Left renal pelvis (tissue), 4 donors: ENCODE results near the gene RAMP1. TPM values are rescaled to one million over a fixed set of nuclear protein-coding genes. Genes with fewer than 3 reads are reported as not detected.
"Not testable (repeated sequence)": the region's sequence is repeated elsewhere in the genome, so short reads cannot be mapped to it uniquely, and the experiment has no call there.

Experiments
- DNase-seq, 4 donors: peaks; one replicate each; pipeline ENCODE4 v3.0.0-alpha.2; 2013; ENCODE audit warnings: low read depth in 4 of 4, low spot score in 3 of 4
- polyA plus RNA-seq, 4 donors: library from polyadenylated mRNA; unstranded; fragments of 120-200 nt; gene quantifications; one replicate each; pipeline ENCODE4 v1.2.1, GENCODE V29; 2013; ENCODE audit not compliant: insufficient read length in 4 of 4

RAMP1 gene
- polyA plus RNA-seq, 4 donors = 3.2 to 9.3 (median 6.1) TPM

DNA sequence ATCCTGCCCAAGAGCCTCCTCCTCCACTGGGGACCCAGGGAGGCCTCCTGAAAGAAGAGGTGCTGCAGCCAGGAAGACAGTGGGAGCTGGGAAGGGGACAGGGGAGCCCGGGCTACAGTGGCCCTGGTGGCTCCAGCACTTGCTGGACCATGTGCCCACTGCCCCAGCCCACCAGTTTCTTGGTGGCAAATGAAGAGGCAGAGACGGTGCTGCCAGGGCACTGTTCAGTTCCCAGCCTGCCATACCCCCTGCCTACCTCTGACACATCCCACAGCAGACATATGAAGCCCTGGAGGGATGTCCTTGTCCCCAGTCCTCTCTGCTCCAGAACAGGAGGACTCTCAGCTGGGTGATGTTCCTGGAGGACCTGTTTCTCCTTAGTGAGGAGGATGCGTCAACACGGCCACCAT is 3.7 kb downstream of the RAMP1 start:
- DNase-seq = no peak

DNA sequence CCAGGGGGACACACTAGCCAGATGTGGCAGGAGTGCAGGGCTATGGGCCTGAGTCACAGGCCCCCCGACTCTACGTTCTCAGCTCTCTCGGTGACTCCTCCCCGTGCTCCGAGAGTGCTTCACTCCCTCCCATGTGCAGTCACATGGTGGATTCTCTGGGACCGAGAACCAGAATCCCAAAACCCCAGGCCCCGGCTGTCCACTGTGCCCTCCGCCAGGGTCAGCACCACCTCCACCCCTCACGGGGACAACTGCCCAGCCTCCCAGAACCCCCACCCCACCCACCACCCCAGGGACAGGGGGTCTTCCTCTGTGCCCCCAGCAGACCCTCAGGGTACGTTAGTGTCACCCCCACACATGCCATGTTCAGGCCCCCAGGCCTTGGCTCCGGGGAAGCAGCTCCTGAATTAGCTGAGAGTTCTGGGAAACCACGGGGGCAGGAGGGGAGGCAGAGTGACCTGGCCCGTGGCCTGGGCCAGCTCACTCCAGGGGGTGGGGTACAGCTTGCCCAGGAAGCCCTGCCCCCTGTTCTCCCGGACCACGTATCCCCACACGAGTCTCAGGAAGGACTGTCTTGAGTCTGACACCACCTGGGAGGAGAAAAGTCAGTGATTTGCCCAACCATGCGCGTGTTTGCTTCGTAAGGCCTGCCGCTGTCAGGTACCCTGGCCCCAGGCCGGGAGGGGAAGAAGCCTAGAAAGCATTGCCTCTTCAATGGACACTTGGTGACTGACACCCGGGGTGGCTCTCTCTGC is 4.4 kb downstream of the RAMP1 start:
- DNase-seq = no peak

GRCh38 chr2:237864444-237864931 is 5.1 kb downstream of the RAMP1 start:
- DNase-seq = no peak

DNA sequence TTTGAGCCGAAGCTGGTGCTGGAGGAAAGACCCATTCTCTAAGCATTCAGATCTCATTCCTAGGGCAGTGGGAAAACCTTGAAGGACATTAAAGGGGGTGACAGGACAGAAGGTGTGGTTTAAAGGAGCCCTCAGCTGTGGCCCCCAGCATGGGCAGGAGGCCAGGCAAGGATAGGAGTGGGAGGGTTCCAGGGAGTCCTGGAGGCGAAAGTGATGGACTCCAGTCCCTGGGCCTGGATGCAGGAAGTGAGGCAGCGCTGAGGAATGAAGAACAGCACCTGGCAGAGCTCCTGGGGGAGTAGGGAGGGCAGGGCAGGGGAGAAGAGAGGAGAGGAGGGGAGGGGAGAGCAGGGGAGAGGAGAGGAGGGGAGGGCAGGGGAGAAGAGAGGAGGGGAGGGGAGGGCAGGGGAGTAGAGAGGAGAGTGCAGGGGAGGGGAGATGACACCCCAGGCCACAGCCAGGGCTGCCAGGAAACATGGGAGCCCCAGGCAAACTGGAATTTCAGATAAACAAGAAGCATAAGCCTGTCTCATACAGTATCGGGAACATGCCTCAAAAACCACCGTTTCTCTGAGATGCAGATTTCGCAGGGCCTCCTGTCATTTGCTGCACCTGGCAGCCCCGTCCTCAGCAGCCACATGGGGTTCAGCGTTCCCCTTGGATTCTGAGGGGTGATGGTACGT is 5.7 kb downstream of the RAMP1 start:
- DNase-seq = no peak

DNA sequence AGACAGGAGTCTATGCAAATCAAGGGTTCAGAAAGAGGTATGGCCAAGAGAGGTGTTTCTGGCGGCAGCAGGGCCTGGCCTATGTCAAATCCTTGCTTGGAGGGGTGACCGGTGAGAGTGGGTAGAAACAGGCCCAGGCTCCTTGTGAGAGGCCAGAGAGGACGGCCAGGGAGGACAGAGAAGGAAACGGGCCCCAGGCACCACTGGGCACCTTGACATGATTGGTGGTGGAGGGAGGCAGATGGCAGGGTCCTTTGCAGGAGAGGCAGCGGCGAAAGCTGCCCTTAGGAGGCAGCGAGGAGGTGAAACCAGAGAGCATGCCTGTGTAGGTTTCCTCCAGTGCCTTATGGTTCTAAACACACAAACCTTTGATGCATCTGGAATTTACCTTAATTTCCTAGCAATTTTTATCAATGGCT is 6.2 kb downstream of the RAMP1 start:
- DNase-seq = no peak

GRCh38 chr2:237866101-237866621 is 6.7 kb downstream of the RAMP1 start:
- no peak for DNase-seq

DNA sequence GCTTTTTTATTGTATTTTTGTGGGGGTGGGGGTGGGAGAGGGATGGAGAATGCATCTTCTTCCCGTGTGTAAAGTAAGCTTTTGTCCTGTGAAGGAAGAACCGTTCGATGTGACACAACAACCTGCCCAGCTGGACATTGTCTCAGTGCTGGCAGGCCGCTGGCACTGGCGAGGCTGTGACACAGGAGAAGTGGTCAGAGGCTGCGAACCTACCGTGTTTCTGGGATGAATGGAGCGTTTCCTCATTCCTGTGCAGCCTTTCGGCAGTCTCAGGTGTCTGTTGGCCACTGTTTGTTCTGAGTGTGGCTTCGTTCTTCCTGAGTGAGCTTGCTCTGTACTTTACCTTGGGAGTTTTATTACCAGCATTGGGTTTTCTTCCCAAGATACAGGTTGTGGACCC is 8.0 kb downstream of the RAMP1 start:
- no peak for DNase-seq

DNA sequence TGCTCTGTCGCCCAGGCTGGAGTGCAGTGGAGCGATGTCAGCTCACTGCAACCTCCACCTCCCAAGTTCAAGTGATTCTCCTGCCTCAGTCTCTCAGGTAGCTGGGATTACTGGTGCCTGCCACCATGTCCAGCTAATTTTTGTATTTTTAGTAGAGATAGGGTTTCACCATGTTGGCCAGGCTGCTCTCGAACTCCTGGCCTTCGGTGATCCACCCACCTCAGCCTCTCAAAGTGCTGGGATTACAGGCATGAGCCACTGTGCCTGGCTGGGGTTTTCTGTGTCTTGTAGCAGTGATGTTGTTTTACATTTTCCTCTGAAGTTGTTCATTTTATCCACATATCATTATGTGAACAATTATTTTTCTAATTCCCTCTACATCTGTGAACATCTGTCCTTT is 8.7 kb downstream of the RAMP1 start:
- not testable (repeated sequence) for DNase-seq

- DNase-seq = no peak
These were observed 9.4 kb downstream of the RAMP1 start for GRCh38 chr2:237868631-237869342.

DNA sequence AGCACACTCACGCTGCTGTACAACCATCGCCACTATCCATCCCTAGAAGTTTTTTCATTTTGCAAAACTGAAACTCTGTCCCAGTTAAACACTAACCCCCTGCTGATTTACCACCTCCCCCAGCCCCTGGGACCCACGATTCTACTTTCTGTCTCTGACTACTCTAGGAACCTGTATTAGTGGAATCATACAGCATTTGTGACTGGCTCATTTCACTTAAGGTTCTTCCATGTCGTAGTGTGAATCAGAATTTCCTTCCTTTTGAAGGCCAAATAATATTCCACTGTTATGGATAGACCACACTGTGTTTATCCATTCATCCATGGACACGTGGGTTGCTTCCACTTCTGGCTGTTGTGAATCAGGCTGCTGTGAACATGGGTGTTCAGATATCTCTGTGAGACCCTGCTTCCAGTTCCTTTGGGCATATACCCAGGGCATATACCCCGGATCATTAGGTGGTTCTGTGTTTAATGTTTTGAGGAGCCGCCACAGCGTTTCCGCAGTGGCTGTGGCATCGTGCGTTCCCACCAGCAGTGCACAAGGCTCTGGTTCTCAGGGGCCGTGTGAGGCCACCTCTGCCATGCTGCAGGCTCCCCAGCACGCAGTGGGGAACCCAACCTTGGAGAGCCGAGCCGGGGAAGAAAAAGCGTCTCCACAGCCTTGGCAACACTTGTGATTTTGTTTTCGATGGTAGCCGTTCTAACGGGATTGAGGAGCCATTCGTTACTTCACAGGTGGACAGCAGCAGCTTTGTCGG is 10.1 kb downstream of the RAMP1 start:
- no peak for DNase-seq

GRCh38 chr2:237870126-237870525 is 10.7 kb downstream of the RAMP1 start:
- DNase-seq = no peak

DNA sequence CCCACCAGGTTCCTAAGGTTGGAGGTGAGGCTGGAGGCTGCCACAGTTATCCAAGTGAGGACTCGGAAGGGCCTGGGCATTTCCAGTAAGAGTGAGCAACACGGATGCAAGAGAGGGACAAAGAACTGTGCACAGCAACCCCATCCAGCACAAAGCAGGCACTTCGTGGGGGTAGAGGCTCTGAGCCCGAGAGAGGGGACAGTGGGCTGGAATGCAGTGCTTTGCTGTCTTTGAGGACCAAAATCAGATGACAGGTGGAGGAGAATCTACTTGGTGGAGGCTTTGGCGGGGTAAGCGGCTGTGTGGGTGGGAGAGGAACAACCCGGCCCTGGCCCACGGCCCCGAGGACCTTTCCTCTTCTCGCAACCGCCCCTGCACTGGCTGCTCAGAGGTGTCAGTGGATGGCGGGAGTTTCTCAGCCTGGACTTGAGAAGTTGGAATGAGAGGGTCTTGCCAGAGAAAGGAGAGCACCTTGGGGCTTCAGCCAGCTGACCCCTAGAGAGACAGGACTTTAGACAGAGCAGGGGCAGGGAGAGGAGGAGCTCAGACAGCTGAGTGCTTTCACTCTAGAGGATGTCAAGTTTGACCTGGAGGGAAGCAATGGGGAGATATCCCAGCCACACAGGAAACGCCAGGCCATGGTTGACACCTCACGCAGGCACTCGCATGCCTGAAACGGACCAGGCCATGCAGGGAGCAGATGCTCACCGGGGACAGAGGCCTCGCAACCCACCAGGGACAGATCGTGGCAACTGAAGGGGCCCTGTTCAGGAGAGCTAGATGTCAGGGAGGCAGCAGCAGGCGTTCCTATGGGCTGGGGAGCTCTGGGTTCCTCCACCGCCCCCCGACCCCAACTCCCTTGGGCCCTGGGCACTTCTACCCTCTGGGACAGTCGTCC is 11.6 kb downstream of the RAMP1 start:
- DNase-seq = no peak

DNA sequence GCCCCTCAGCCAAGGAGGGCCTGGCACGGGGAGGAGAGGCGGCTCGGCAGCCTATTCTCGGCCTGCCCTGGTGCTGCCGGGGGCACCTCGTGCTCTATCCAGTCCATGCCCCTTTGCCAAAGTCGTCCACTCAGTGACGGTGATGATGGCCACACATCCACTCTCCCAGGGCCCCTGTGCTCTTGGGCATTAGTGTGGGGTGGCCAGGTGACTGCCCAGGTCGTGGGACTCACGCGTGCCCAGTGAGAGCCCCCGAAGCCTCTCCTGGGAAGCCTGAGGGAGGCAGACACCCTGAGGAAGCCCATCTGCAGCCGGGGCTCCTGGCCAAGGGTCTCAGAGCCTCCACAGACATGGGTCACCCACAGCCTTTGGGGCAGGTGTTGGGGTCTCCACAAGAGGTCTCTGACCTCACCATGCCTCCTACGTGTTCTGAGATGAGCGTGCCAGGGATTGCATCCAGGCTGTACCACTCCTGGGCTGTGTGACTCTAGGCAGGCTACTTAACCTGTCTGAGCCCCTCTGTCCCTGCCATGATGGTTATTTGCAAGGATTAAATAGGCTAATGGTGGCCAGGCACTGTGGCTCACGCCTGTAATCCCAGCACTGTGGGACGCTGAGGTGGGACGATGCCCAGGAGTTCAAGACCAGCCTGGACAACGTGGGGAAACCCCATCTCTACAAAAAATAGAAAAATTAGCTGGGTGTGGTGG is 12.9 kb downstream of the RAMP1 start:
- no peak for DNase-seq

GRCh38 chr2:237873421-237873831 is 14.0 kb downstream of the RAMP1 start:
- no peak for DNase-seq

DNA sequence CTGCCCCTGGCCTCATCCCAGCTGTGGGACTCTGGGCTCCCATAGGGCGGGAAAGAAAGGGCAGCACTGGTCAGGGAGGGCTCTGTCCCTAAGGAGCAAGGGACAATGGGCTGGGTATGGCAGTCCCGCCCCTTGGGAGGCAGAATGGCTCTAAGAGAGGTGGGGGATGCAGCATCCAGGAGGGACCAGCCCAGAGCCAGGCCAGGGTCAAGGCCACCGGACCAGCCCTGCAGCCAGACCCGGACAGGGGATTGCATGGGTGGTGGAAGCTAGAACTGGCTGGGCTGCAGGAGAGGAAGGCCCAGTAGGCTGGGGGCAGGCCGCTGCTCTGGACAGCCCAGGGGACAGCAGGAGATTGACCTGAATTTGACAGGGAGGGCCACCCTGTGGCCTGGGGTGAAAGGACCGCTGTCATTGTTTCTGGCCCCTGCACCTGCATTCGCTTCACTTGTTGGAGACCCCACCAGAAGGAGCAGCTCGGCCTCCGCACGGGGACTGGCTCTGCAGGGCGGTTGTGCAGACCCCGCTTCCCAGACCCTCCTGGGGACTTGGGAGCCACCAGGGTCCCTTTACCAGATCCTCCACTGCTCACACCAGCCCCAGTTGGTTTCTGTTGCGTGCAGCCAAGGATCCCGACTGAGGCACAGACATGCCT is 14.6 kb downstream of the RAMP1 start:
- no peak for DNase-seq

GRCh38 chr2:237874585-237875161 is 15.2 kb downstream of the RAMP1 start:
- DNase-seq = no peak

GRCh38 chr2:237875256-237876060 is 16.0 kb downstream of the RAMP1 start:
- DNase-seq = no peak
